Transverse colon (tissue), 4 donors: ENCODE data around the gene IER3. TPM values are rescaled to one million over a fixed set of nuclear protein-coding genes. Genes with fewer than 3 reads are reported as not detected.

Experiments used
- DNase-seq: peaks from one replicate; pipeline ENCODE4 v3.0.0-alpha.2; 2019
- H3K27ac ChIP-seq, 4 donors: fragments of 200-600 bp; sonication (generic); 2 replicates each; pipeline ENCODE4 v1.5.1; 2016 to 2018; ENCODE audit warnings: inconsistent platforms in 4 of 4
- H3K27me3 ChIP-seq: fragments of 200-600 bp; sonication (generic); 2 replicates; pipeline ENCODE4 v1.5.1; 2017; ENCODE audit warnings: inconsistent platforms
- H3K36me3 ChIP-seq, 4 donors: fragments of 200-600 bp; sonication (generic); 2 replicates each; pipeline ENCODE4 v1.5.1; 2017 to 2019; ENCODE audit warnings: inconsistent platforms in 4 of 4
- H3K4me1 ChIP-seq, 4 donors: fragments of 200-600 bp; sonication (generic); 2 replicates each; pipeline ENCODE4 v1.5.1; 2017 to 2020; ENCODE audit warnings: inconsistent platforms in 4 of 4
- H3K4me3 ChIP-seq, 4 donors: fragments of 200-600 bp; sonication (generic); 1 replicate in 1 of 4; 2 replicates in 3 of 4; pipeline versions ENCODE4 v1.5.1 to v1.6.1; 2017 to 2019; ENCODE audit warnings: inconsistent platforms in 4 of 4
- H3K9me3 ChIP-seq, 2 donors: fragments of 200-600 bp; sonication (generic); 2 replicates each; pipeline ENCODE4 v1.5.1; 2017 to 2019; ENCODE audit warnings: inconsistent platforms in 2 of 2
- CTCF ChIP-seq, 5 experiments: fragments of 200-600 bp in 3 of 5; fragments of 450-650 bp in 2 of 5; sonication (generic) in 3 of 5; IDR thresholded peaks; 1 replicate in 2 of 5; 2 replicates in 3 of 5; pipeline ENCODE4 v1.5.1; 2016 to 2017; ENCODE audit warnings: antibody characterized with exemption in 5 of 5, inconsistent platforms in 3 of 5, mild to moderate bottlenecking in 2 of 5, moderate library complexity in 1 of 5
- EP300 ChIP-seq: sonication (generic); formaldehyde crosslinking; IDR thresholded peaks from one replicate; pipeline ENCODE4 v1.6.1; 2017; ENCODE audit warnings: antibody characterized with exemption, low read depth
- POLR2A ChIP-seq: fragments of 450-650 bp; IDR thresholded peaks from one replicate; pipeline ENCODE4 v1.6.1; 2016; ENCODE audit warnings: antibody characterized with exemption, mild to moderate bottlenecking, moderate library complexity
- POLR2AphosphoS5 ChIP-seq, 3 donors: sonication (generic); formaldehyde crosslinking; IDR thresholded peaks; one replicate each; pipeline ENCODE4 v1.6.1; 2016; ENCODE audit warnings: antibody characterized with exemption in 3 of 3
- WGBS, 2 donors: methylation state at CpG; one replicate each; pipeline ENCODE4 v1.1.5; 2018; ENCODE audit warnings: low coverage in 1 of 2; 5-methylcytosine and 5-hydroxymethylcytosine counted together
- in situ Hi-C, 4 donors: fragments of 200-750 bp; cut with MboI; loops; one replicate each; pipeline versions ENCODE4 v1.15.0 to v1.15.1; 2017; ENCODE audit warnings: low sequenced_read_pairs in 3 of 4, low pct_ligation_motif_present in 1 of 4, low pct_unique_long_range_greater_than_20kb in 1 of 4
- intact Hi-C: fragments of 100-400 bp; cut with DNase I; formaldehyde crosslinking; loops from one replicate; pipeline ENCODE4 v1.15.1; 2023; ENCODE audit warnings: low total_unique reads
- total RNA-seq, 4 donors: library from RNA; depleted of rRNA; stranded (reverse); fragments of >200 nt; gene quantifications; one replicate each; pipeline ENCODE4 v1.1.0, GENCODE V29; 2016

Gene IER3
- total RNA-seq, 4 donors from 2014 or later, result 21.1 to 100 (median 84.6) TPM

GRCh38 chr6:30732237-30732943, 12.0 kb downstream of the IER3 start:
- Histone ChIP-seq H3K4me1 (peaks cover 7 to 38% (median 15%) of the 10 kb centered on the region in 4 donors), H3K36me3 (peaks cover 0 to 57% (median 21%) of the 10 kb centered on the region in 4 donors), H3K9me3 (no peaks in the 10 kb centered on the region), H3K27me3 (no peaks in the 10 kb centered on the region), H3K27ac (no peak overlapping the region), H3K4me3 (no peak overlapping the region)
- TF ChIP-seq POLR2AphosphoS5 (IDR thresholded peaks at IDR 0.05) (no peak), CTCF (IDR thresholded peaks at IDR 0.05) (no peak), EP300 (no peak), POLR2A (no peak)
- intact Hi-C loops (no loop called here), in situ Hi-C loops (loop anchor here in 3 of 4 donors (10.0 to 25.0 kb wide), 2 partner anchors 92 to 155 kb away; partner anchors contain the start of gene DDR1 (in 2 of the 3))
- 93 to 100% methylated on average over 1 to 12 of the region's 12 CpGs for WGBS, 2 donors
- no peak for DNase-seq

GRCh38 chr6:30730601-30731435, 13.5 kb downstream of the IER3 start:
- H3K4me3 ChIP-seq, result peak overlapping the region in 1 of 4 donors; percentile 29

GRCh38 chr6:30727920-30728553, 16.3 kb downstream of the IER3 start:
- Histone ChIP-seq H3K4me1 (peaks cover 7 to 36% (median 9%) of the 10 kb centered on the region in 4 donors), H3K9me3 (no peaks in the 10 kb centered on the region), H3K4me3 (no peak overlapping the region), H3K27ac (peak overlapping the region in 3 of 4 donors; percentile 7 to 43 (median 8)), H3K36me3 (peaks cover 0 to 46% (median 20%) of the 10 kb centered on the region in 4 donors), H3K27me3 (no peaks in the 10 kb centered on the region)
- in situ Hi-C loops (loop anchor here (5.0 to 25.0 kb wide), 3 partner anchors 51 to 159 kb away; partner anchors contain the start of gene DDR1 (in 2 of the 4)), intact Hi-C loops (no loop called here)
- no peak for DNase-seq
- 48 to 78% methylated on average over 3 to 7 of the region's 7 CpGs for WGBS, 2 donors
- TF ChIP-seq CTCF (IDR thresholded peaks at IDR 0.05), result no peak
- no peak for TF ChIP-seq POLR2A
- no peak for TF ChIP-seq POLR2AphosphoS5 (IDR thresholded peaks at IDR 0.05)
- no peak for TF ChIP-seq EP300

More at GRCh38 chr6:30730601-30731435, 13.5 kb downstream of the IER3 start:
- H3K9me3 ChIP-seq, result no peaks in the 10 kb centered on the region
- peaks cover 7 to 22% (median 9%) of the 10 kb centered on the region in 4 donors for H3K4me1 ChIP-seq
- peak; percentile 92 for DNase-seq
- H3K27ac ChIP-seq, result peak overlapping the region; percentile 52 to 73 (median 71)
- H3K36me3 ChIP-seq, result peaks cover 0 to 46% (median 22%) of the 10 kb centered on the region in 4 donors
- in situ Hi-C loops, result loop anchor here in 3 of 4 donors (10.0 to 25.0 kb wide), 2 partner anchors 94 to 156 kb away; partner anchors contain the start of gene DDR1 (in 2 of the 3)
- TF ChIP-seq POLR2AphosphoS5 (IDR thresholded peaks at IDR 0.05), result peak in 2 of 3 donors; percentile 32 to 33
- TF ChIP-seq EP300, result no peak
- TF ChIP-seq CTCF (IDR thresholded peaks at IDR 0.05), result peak; percentile 60 to 86 (median 69)
- WGBS, 2 donors, result 35 to 52% methylated on average over 7 to 30 of the region's 30 CpGs
- intact Hi-C loops, result no loop called here
- no peaks in the 10 kb centered on the region for H3K27me3 ChIP-seq
